SK-N-MC (cell line): ENCODE results near the gene CD302.

Experiments used
- EZH2 ChIP-seq: fragments of 200-600 bp; sonication (generic); IDR thresholded peaks from one replicate; pipeline ENCODE4 v1.6.1; 2017; ENCODE audit warnings: antibody characterized with exemption
- FOXP2 ChIP-seq: optimal IDR thresholded peaks from 2 replicates; pipeline ENCODE3; 2011; ENCODE audit warnings: mild to moderate bottlenecking, moderate library complexity; ENCODE audit not compliant: insufficient read depth; ENCODE audit errors: extremely low read length, control extremely low read depth
- POLR2AphosphoS5 ChIP-seq: IDR thresholded peaks from 2 replicates; pipeline ENCODE4 v1.6.1; 2012; ENCODE audit warnings: mild to moderate bottlenecking, low read depth, low read length, borderline replicate concordance

- no peak for TF ChIP-seq EZH2
- TF ChIP-seq POLR2AphosphoS5 = no peak
- TF ChIP-seq FOXP2 = no peak
Observed at GRCh38 chr2:159769147-159769546, 28.9 kb downstream of the CD302 start.
